KMS-11 (cell line): ENCODE data around the gene MARVELD3.

Experiments used
- H2AFZ ChIP-seq: fragments of 200-600 bp; sonication (generic); 2 replicates; pipeline ENCODE4 v1.6.1; 2016; ENCODE audit warnings: antibody characterized with exemption, mixed run types, low read depth
- H3K27ac ChIP-seq: fragments of 200-600 bp; sonication (generic); 2 replicates; pipeline ENCODE4 v1.6.1; 2016; ENCODE audit warnings: mild to moderate bottlenecking, mixed run types
- H3K27me3 ChIP-seq: fragments of 200-600 bp; sonication (generic); 2 replicates; pipeline ENCODE4 v1.6.1; 2017; ENCODE audit warnings: mild to moderate bottlenecking, low read depth, mixed run types, moderate library complexity; ENCODE audit not compliant: insufficient read depth
- H3K36me3 ChIP-seq: fragments of 200-600 bp; sonication (generic); 2 replicates; pipeline ENCODE4 v1.6.1; 2017; ENCODE audit warnings: mild to moderate bottlenecking, mixed run types; ENCODE audit not compliant: insufficient read depth
- H3K4me1 ChIP-seq: fragments of 200-600 bp; sonication (generic); 2 replicates; pipeline ENCODE4 v1.6.1; 2016; ENCODE audit warnings: mild to moderate bottlenecking, low read depth, mixed run types; ENCODE audit not compliant: poor library complexity, severe bottlenecking
- H3K4me2 ChIP-seq: fragments of 200-600 bp; sonication (generic); 2 replicates; pipeline ENCODE4 v1.7.0; 2016; ENCODE audit warnings: mild to moderate bottlenecking, mixed run types
- H3K4me3 ChIP-seq: fragments of 200-600 bp; sonication (generic); IDR thresholded peaks from 2 replicates; pipeline ENCODE4 v1.6.1; 2017; ENCODE audit warnings: low read depth, low read length, mixed read lengths; ENCODE audit not compliant: insufficient read depth
- H3K79me2 ChIP-seq: fragments of 200-600 bp; sonication (generic); 2 replicates; pipeline ENCODE4 v1.6.1; 2016; ENCODE audit warnings: low read depth, mixed run types; ENCODE audit not compliant: insufficient read depth
- H3K9ac ChIP-seq: fragments of 200-600 bp; sonication (generic); 2 replicates; pipeline ENCODE4 v1.6.1; 2016; ENCODE audit warnings: mild to moderate bottlenecking, mixed run types
- H4K20me1 ChIP-seq: fragments of 200-600 bp; sonication (generic); 2 replicates; pipeline ENCODE4 v1.6.1; 2016; ENCODE audit warnings: mild to moderate bottlenecking, mixed run types; ENCODE audit not compliant: insufficient read depth
- CTCF ChIP-seq: fragments of 200-600 bp; sonication (generic); conservative IDR thresholded peaks from 2 replicates; pipeline ENCODE4 v1.6.1; 2017; ENCODE audit warnings: low read depth, mild to moderate bottlenecking, antibody characterized with exemption, low read length, moderate library complexity, mixed read lengths

The MARVELD3 gene

GRCh38 chr16:71672803-71673581 is 47.0 kb downstream of the MARVELD3 start:
- H3K79me2 ChIP-seq = no peaks in the 10 kb centered on the region
- no peak overlapping the region for H3K27ac ChIP-seq
- no peak overlapping the region for H2AFZ ChIP-seq
- no peaks in the 10 kb centered on the region; the same call in 1 of the 2 replicates for H3K36me3 ChIP-seq
- no peak overlapping the region for H3K9ac ChIP-seq
- no peak overlapping the region for H3K4me2 ChIP-seq
- H3K4me1 ChIP-seq = no peaks in the 10 kb centered on the region
- no peak overlapping the region for H3K4me3 ChIP-seq
- TF ChIP-seq CTCF = no peak
- no peaks in the 10 kb centered on the region for H3K27me3 ChIP-seq
- no peaks in the 10 kb centered on the region for H4K20me1 ChIP-seq

GRCh38 chr16:71673582-71673973 is 47.6 kb downstream of the MARVELD3 start:
- no peaks in the 10 kb centered on the region for H3K79me2 ChIP-seq
- TF ChIP-seq CTCF = no peak
- H4K20me1 ChIP-seq = no peaks in the 10 kb centered on the region
- H3K4me3 ChIP-seq = no peak overlapping the region
- H3K4me2 ChIP-seq = no peak overlapping the region
- no peaks in the 10 kb centered on the region for H3K27me3 ChIP-seq
- H3K9ac ChIP-seq = no peak overlapping the region
- no peaks in the 10 kb centered on the region for H3K4me1 ChIP-seq
- H3K36me3 ChIP-seq = no peaks in the 10 kb centered on the region; the same call in 1 of the 2 replicates
- no peak overlapping the region for H2AFZ ChIP-seq
- no peak overlapping the region for H3K27ac ChIP-seq

- Histone ChIP-seq H3K27ac (no peak overlapping the region), H3K4me3 (no peak overlapping the region), H3K9ac (no peak overlapping the region), H3K27me3 (no peaks in the 10 kb centered on the region), H3K4me1 (no peaks in the 10 kb centered on the region), H2AFZ (no peak overlapping the region), H3K4me2 (no peak overlapping the region), H3K36me3 (no peaks in the 10 kb centered on the region; the same call in 1 of the 2 replicates), H3K79me2 (no peaks in the 10 kb centered on the region), H4K20me1 (no peaks in the 10 kb centered on the region)
- no peak for TF ChIP-seq CTCF
Observed at GRCh38 chr16:71674229-71674628, 48.2 kb downstream of the MARVELD3 start.

- TF ChIP-seq CTCF = no peak
- no peaks in the 10 kb centered on the region for H3K36me3 ChIP-seq
Observed at GRCh38 chr16:71675380-71675779, 49.4 kb downstream of the MARVELD3 start.

More at GRCh38 chr16:71675380-71675779, 49.4 kb downstream of the MARVELD3 start:
- H3K79me2 ChIP-seq = no peaks in the 10 kb centered on the region
- H3K27ac ChIP-seq = no peak overlapping the region
- no peaks in the 10 kb centered on the region for H3K27me3 ChIP-seq
- H3K4me2 ChIP-seq = no peak overlapping the region
- no peak overlapping the region for H2AFZ ChIP-seq
- H3K4me1 ChIP-seq = no peaks in the 10 kb centered on the region
- H3K4me3 ChIP-seq = no peak overlapping the region
- H3K9ac ChIP-seq = no peak overlapping the region
- no peaks in the 10 kb centered on the region for H4K20me1 ChIP-seq
